Measurements from ENCODE around the gene NOVA1.

Gene NOVA1

DNA sequence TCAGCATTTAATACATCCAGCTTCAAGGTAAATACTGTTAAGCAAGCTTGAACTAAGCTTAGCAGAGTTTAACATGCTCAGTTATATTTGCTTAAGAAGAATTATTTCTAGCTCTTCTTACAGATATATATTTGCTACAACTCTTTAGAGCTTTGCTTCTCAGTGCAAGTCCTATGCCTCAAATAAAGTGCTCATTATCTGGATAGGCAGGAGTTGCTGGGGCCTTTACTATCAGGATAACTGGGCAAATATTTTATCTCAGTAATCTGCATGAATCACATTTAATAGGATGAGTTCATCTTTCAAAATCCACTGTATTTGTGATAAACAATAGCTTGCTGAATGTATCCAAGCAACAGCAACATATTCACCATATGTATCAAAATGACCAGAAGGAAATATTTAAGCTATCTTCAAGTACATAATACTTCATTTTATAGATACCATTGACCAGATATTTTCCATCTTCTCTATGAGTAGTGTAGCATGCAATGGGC, 187.6 kb downstream of the NOVA1 start:
- no peaks in the 10 kb centered on the region for H3K27me3 ChIP-seq (ENCODE audit: insufficient read depth, low read length)
- H3K4me3 ChIP-seq (ENCODE audit: low read length): no peak overlapping the region
- H2AFZ ChIP-seq (ENCODE audit: low read depth, low read length): no peak overlapping the region
- H3K36me3 ChIP-seq (ENCODE audit: insufficient read depth, low read length): no peaks in the 10 kb centered on the region
- H3K9me3 ChIP-seq (ENCODE audit: low read length): no peaks in the 10 kb centered on the region
- H3K4me1 ChIP-seq (ENCODE audit: insufficient read depth, low read length): no peaks in the 10 kb centered on the region

DNA sequence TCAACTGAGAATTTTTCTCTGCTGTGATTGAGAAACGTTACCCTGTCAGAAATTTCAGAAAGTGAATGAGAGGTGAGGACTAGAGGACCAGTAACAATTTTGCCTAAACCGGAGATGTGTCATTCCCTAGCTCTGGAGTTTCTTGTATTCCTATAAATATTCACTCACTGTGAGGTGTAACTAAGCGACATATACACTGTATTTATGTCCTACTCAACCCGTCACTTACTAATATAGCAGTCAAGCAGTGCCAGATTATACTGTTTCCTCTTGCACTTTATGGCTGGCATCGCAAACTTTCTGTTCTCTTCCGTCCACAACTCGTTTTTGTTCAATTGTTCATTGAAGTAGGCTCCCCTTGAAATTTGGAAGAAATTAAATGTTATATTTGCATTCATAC, 192.9 kb downstream of the NOVA1 start:
- Histone ChIP-seq H3K36me3 (ENCODE audit: insufficient read depth, low read length) (no peaks in the 10 kb centered on the region), H3K9me3 (ENCODE audit: low read length) (no peaks in the 10 kb centered on the region), H2AFZ (ENCODE audit: low read depth, low read length) (no peak overlapping the region), H3K27me3 (ENCODE audit: insufficient read depth, low read length) (no peaks in the 10 kb centered on the region), H3K4me1 (ENCODE audit: insufficient read depth, low read length) (peaks cover 17% of the 10 kb centered on the region), H3K4me3 (ENCODE audit: low read length) (no peak overlapping the region)

DNA sequence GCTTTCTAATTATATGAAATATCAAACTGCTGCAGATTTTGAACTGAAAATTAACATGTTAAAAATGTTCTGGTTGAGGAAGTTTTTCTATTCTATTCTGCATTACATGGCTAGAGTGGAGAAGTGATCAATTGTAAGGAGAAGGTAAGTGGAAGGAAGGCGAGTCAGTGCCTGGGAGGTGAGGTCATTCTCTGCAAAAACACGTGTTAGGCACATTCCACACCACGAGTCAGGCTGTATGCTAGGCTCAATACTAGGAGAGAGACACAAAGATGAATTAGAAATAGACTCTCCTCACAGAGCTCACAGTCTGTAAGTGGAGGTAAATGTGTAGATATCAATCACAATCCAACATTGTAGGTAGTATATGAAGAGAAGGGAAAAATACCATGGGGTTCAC, 194.1 kb downstream of the NOVA1 start:
- H3K9me3 ChIP-seq (ENCODE audit: low read length): no peaks in the 10 kb centered on the region
- H2AFZ ChIP-seq (ENCODE audit: low read depth, low read length): no peak overlapping the region
- H3K36me3 ChIP-seq (ENCODE audit: insufficient read depth, low read length): no peaks in the 10 kb centered on the region
- H3K27me3 ChIP-seq (ENCODE audit: insufficient read depth, low read length): no peaks in the 10 kb centered on the region
- H3K4me1 ChIP-seq (ENCODE audit: insufficient read depth, low read length): peaks cover 17% of the 10 kb centered on the region
- no peak overlapping the region for H3K4me3 ChIP-seq (ENCODE audit: low read length)

DNA sequence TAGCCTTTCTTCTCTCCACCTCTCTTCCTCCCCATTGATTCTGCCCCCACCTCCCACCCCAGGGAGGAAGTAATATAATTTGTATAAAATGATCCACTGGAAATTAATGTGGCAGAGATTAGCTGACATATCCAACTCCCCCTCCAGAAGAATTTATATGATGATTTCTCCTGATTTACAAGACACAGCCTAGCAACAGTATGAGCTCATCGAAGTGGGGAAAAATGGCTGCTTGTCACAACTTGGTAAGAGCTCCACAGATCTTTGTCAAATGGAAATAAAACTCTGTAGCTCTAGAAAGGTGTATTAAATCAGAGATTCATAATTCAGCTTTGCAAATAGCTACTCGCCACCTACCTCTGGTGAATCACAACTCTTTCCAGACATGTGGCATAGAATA, 195.7 kb downstream of the NOVA1 start:
- Histone ChIP-seq H3K27me3 (ENCODE audit: insufficient read depth, low read length) (no peaks in the 10 kb centered on the region), H3K4me1 (ENCODE audit: insufficient read depth, low read length) (peaks cover 17% of the 10 kb centered on the region), H3K4me3 (ENCODE audit: low read length) (no peak overlapping the region), H2AFZ (ENCODE audit: low read depth, low read length) (no peak overlapping the region), H3K36me3 (ENCODE audit: insufficient read depth, low read length) (no peaks in the 10 kb centered on the region), H3K9me3 (ENCODE audit: low read length) (no peaks in the 10 kb centered on the region)

DNA sequence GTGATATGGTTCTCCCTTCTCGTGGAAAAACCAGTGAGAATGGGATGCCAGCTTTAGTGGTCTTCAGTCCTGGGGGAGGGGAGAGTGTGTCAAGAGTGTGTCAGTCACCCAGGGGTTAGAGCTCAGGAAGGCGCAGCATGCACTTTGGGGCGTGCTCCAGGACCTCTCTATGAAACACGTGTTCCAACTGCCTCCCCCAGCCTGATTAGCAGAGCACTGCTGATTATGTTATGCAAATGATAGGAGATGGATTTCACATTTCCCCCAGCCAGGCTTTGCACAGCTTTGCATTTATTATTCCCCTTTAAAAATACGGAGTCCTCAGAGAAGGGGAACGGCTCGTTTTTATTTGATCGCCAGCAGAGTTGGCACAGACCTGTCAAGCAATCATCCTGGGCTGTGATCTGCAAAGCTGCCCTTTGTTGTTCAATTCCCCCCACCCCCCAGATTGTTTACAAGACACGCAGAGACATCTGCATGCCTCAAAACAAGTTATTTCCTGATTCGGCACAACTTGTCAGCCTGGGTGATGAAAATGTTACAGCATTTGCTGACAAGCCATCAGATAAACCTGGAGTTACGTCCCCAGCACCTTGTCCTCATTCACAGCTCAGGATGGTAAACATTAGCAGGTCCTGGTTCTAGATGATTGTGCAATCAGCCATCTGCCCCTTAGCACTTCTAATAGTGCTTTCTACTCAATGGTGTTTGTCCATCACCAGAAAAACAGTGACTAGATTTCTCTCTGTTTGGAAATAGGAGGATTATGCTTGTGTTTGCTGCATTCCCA, 196.5 kb downstream of the NOVA1 start:
- peaks cover 17% of the 10 kb centered on the region for H3K4me1 ChIP-seq (ENCODE audit: insufficient read depth, low read length)
- no peak overlapping the region for H3K4me3 ChIP-seq (ENCODE audit: low read length)
- no peak overlapping the region for H2AFZ ChIP-seq (ENCODE audit: low read depth, low read length)
- H3K9me3 ChIP-seq (ENCODE audit: low read length): no peaks in the 10 kb centered on the region
- H3K36me3 ChIP-seq (ENCODE audit: insufficient read depth, low read length): no peaks in the 10 kb centered on the region
- H3K27me3 ChIP-seq (ENCODE audit: insufficient read depth, low read length): no peaks in the 10 kb centered on the region

DNA sequence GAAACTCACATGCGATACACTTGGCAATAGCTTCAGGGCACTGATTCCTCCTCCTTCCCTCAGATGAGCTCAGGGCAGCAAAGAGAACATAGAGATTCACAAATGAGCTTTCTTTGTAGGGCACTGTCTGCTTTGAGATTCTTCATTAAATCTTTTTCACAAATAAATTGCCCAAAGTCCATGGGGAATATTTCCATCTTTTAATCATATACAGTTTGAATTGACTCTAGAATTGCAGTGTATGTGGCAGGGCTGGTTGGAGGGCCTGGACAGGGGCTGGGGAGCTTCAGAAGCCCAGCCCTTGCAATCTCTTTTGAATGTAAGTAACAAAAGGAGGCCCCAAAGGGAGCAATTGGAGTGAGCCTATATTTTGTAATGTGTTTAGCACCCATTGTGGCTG, 197.5 kb downstream of the NOVA1 start:
- no peak overlapping the region for H3K4me3 ChIP-seq (ENCODE audit: low read length)
- H3K27me3 ChIP-seq (ENCODE audit: insufficient read depth, low read length): no peaks in the 10 kb centered on the region
- H3K4me1 ChIP-seq (ENCODE audit: insufficient read depth, low read length): peaks cover 17% of the 10 kb centered on the region
- no peaks in the 10 kb centered on the region for H3K9me3 ChIP-seq (ENCODE audit: low read length)
- H2AFZ ChIP-seq (ENCODE audit: low read depth, low read length): no peak overlapping the region
- H3K36me3 ChIP-seq (ENCODE audit: insufficient read depth, low read length): no peaks in the 10 kb centered on the region

DNA sequence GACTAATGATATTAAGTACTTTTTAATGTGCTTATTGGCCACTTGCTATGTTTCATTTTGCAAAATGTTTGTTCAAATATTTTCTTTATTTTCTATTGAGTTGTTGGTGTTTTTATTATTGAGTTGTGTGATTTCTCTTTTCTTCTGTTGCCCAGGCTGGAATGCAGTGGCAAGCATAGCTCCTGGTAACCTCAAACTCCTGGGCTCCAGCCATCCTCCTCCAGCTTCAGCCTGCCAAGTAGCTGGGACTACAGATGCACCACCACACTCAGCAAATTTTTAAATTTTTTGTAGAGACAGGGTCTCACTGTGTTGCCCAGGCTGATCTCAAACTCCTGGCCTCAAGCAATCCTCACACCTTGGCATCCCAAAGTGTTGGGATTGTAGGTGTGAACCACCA, 199.2 kb downstream of the NOVA1 start:
- Histone ChIP-seq H3K4me1 (ENCODE audit: insufficient read depth, low read length) (peaks cover 32% of the 10 kb centered on the region), H3K27me3 (ENCODE audit: insufficient read depth, low read length) (no peaks in the 10 kb centered on the region), H3K36me3 (ENCODE audit: insufficient read depth, low read length) (no peaks in the 10 kb centered on the region), H3K9me3 (ENCODE audit: low read length) (no peaks in the 10 kb centered on the region), H3K4me3 (ENCODE audit: low read length) (no peak overlapping the region), H2AFZ (ENCODE audit: low read depth, low read length) (no peak overlapping the region)

All from neuron (in vitro differentiated cells).